NCI-H526 treated with DMSO at 0.1 percent for 48 hours (cell line): Measurements from ENCODE around the gene ANKRD33B.
"Not testable (repeated sequence)": the region's sequence is repeated elsewhere in the genome, so short reads cannot be mapped to it uniquely, and the experiment has no call there.

Source experiments
- DNase-seq: peaks from one replicate; lab custom pipeline; 2025; lab: John Stamatoyannopoulos, UW

The ANKRD33B gene

GRCh38 chr5:10593531-10594181, 29.8 kb downstream of the ANKRD33B start:
- no peak for DNase-seq

- DNase-seq: no peak
Observed at GRCh38 chr5:10594591-10595210, 30.8 kb downstream of the ANKRD33B start.

GRCh38 chr5:10595293-10595671, 31.4 kb downstream of the ANKRD33B start:
- no peak for DNase-seq

- no peak for DNase-seq
Observed at GRCh38 chr5:10595672-10596309, 31.9 kb downstream of the ANKRD33B start.

- no peak for DNase-seq
Observed at GRCh38 chr5:10596310-10596703, 32.4 kb downstream of the ANKRD33B start.

GRCh38 chr5:10596886-10597451, 33.1 kb downstream of the ANKRD33B start:
- no peak for DNase-seq

GRCh38 chr5:10599113-10599512, 35.2 kb downstream of the ANKRD33B start:
- DNase-seq: no peak

GRCh38 chr5:10599862-10600284, 36.0 kb downstream of the ANKRD33B start:
- DNase-seq: peak; percentile 51

- DNase-seq: no peak
Observed at GRCh38 chr5:10600626-10601245, 36.9 kb downstream of the ANKRD33B start.

GRCh38 chr5:10601246-10602030, 37.6 kb downstream of the ANKRD33B start:
- peak; percentile 85 for DNase-seq

- no peak for DNase-seq
Observed at GRCh38 chr5:10602031-10602806, 38.3 kb downstream of the ANKRD33B start.

- DNase-seq: no peak
Observed at GRCh38 chr5:10604975-10605374, 41.1 kb downstream of the ANKRD33B start.

- DNase-seq: not testable (repeated sequence)
Observed at GRCh38 chr5:10606632-10607022, 42.8 kb downstream of the ANKRD33B start.

- no peak for DNase-seq
Observed at GRCh38 chr5:10607023-10607665, 43.3 kb downstream of the ANKRD33B start.

GRCh38 chr5:10607666-10608073, 43.8 kb downstream of the ANKRD33B start:
- no peak for DNase-seq

- not testable (repeated sequence) for DNase-seq
Observed at GRCh38 chr5:10608081-10608480, 44.2 kb downstream of the ANKRD33B start.

- no peak for DNase-seq
Observed at GRCh38 chr5:10610058-10610457, 46.2 kb downstream of the ANKRD33B start.

GRCh38 chr5:10611290-10611689, 47.4 kb downstream of the ANKRD33B start:
- no peak for DNase-seq

GRCh38 chr5:10612251-10612650, 48.4 kb downstream of the ANKRD33B start:
- DNase-seq: no peak

GRCh38 chr5:10615693-10616092, 51.8 kb downstream of the ANKRD33B start:
- DNase-seq: no peak
